ENCODE measurements around the gene NEMP2. TPM values are rescaled to one million over a fixed set of nuclear protein-coding genes. Genes with fewer than 3 reads are reported as not detected.

NEMP2 gene
- total and polyA plus RNA-seq, 4 donors: 0.85 to 11.2 (median 2.6) TPM

GRCh38 chr2:190507135-190507534, 27.4 kb downstream of the NEMP2 start:
- TF ChIP-seq CTCF (IDR thresholded peaks at IDR 0.05; ENCODE audit: control extremely low read depth, extremely low read depth): no peak
- WGBS, 2 donors: 62 to 70% methylated on average over 4 of the region's 4 CpGs
- no peak overlapping the region for H3K27ac ChIP-seq (ENCODE audit: low read depth in 1 of 2, low read length in 1 of 2)
- no peak overlapping the region for H3K4me3 ChIP-seq
- no peak for DNase-seq
- no peaks in the 10 kb centered on the region for H3K27me3 ChIP-seq (ENCODE audit: control insufficient read depth in 3 of 3, insufficient read depth in 3 of 3, low read length in 2 of 3)
- peaks cover 4 to 19% (median 11%) of the 10 kb centered on the region in 4 donors for H3K36me3 ChIP-seq (ENCODE audit: control insufficient read depth in 4 of 4, insufficient read depth in 4 of 4, low read length in 4 of 4)
- no peak for ATAC-seq (ENCODE audit: insufficient read depth, low FRiP score)
- no peak overlapping the region for H3K9ac ChIP-seq (ENCODE audit: insufficient read depth in 1 of 2, low read length in 2 of 2)
- H3K9me3 ChIP-seq (ENCODE audit: control insufficient read depth in 4 of 4, insufficient read depth in 3 of 4, low read length in 3 of 4): no peaks in the 10 kb centered on the region
- H3K4me1 ChIP-seq (ENCODE audit: control insufficient read depth in 5 of 5, insufficient read depth in 5 of 5, low read length in 5 of 5): peaks cover 0 to 1% (median 0%) of the 10 kb centered on the region in 5 donors

GRCh38 chr2:190506666-190507065, 27.9 kb downstream of the NEMP2 start:
- H3K4me3 ChIP-seq: no peak overlapping the region

GRCh38 chr2:190505696-190506095, 28.8 kb downstream of the NEMP2 start:
- DNase-seq: no peak
- Histone ChIP-seq H3K27ac (ENCODE audit: low read depth in 1 of 2, low read length in 1 of 2) (no peak overlapping the region), H3K9ac (ENCODE audit: insufficient read depth in 1 of 2, low read length in 2 of 2) (no peak overlapping the region), H3K36me3 (ENCODE audit: control insufficient read depth in 4 of 4, insufficient read depth in 4 of 4, low read length in 4 of 4) (peaks cover 4 to 19% (median 13%) of the 10 kb centered on the region in 4 donors), H3K9me3 (ENCODE audit: control insufficient read depth in 4 of 4, insufficient read depth in 3 of 4, low read length in 3 of 4) (no peaks in the 10 kb centered on the region), H3K4me3 (no peak overlapping the region), H3K4me1 (ENCODE audit: control insufficient read depth in 5 of 5, insufficient read depth in 5 of 5, low read length in 5 of 5) (peaks cover 0 to 1% (median 0%) of the 10 kb centered on the region in 5 donors), H3K27me3 (ENCODE audit: control insufficient read depth in 3 of 3, insufficient read depth in 3 of 3, low read length in 2 of 3) (no peaks in the 10 kb centered on the region)
- no peak for ATAC-seq (ENCODE audit: insufficient read depth, low FRiP score)
- WGBS, 2 donors: 94 to 100% methylated on average over 1 of the region's 1 CpG
- no peak for TF ChIP-seq CTCF (IDR thresholded peaks at IDR 0.05; ENCODE audit: control extremely low read depth, extremely low read depth)

More at GRCh38 chr2:190506666-190507065, 27.9 kb downstream of the NEMP2 start:
- TF ChIP-seq CTCF (IDR thresholded peaks at IDR 0.05; ENCODE audit: control extremely low read depth, extremely low read depth): no peak
- Histone ChIP-seq H3K9me3 (ENCODE audit: control insufficient read depth in 4 of 4, insufficient read depth in 3 of 4, low read length in 3 of 4) (no peaks in the 10 kb centered on the region), H3K27me3 (ENCODE audit: control insufficient read depth in 3 of 3, insufficient read depth in 3 of 3, low read length in 2 of 3) (no peaks in the 10 kb centered on the region), H3K9ac (ENCODE audit: insufficient read depth in 1 of 2, low read length in 2 of 2) (no peak overlapping the region), H3K4me1 (ENCODE audit: control insufficient read depth in 5 of 5, insufficient read depth in 5 of 5, low read length in 5 of 5) (peaks cover 0 to 1% (median 0%) of the 10 kb centered on the region in 5 donors), H3K36me3 (ENCODE audit: control insufficient read depth in 4 of 4, insufficient read depth in 4 of 4, low read length in 4 of 4) (peaks cover 4 to 19% (median 11%) of the 10 kb centered on the region in 4 donors), H3K27ac (ENCODE audit: low read depth in 1 of 2, low read length in 1 of 2) (no peak overlapping the region)
- DNase-seq (no peak), ATAC-seq (ENCODE audit: insufficient read depth, low FRiP score) (no peak)
- 54 to 58% methylated on average over 2 of the region's 2 CpGs for WGBS, 2 donors

GRCh38 chr2:190504912-190505311, 29.6 kb downstream of the NEMP2 start:
- 96 to 98% methylated on average over 3 of the region's 3 CpGs for WGBS, 2 donors
- Histone ChIP-seq H3K27ac (ENCODE audit: low read depth in 1 of 2, low read length in 1 of 2) (no peak overlapping the region), H3K9me3 (ENCODE audit: control insufficient read depth in 4 of 4, insufficient read depth in 3 of 4, low read length in 3 of 4) (no peaks in the 10 kb centered on the region), H3K9ac (ENCODE audit: insufficient read depth in 1 of 2, low read length in 2 of 2) (no peak overlapping the region), H3K27me3 (ENCODE audit: control insufficient read depth in 3 of 3, insufficient read depth in 3 of 3, low read length in 2 of 3) (no peaks in the 10 kb centered on the region), H3K4me1 (ENCODE audit: control insufficient read depth in 5 of 5, insufficient read depth in 5 of 5, low read length in 5 of 5) (peaks cover 0 to 4% (median 0%) of the 10 kb centered on the region in 5 donors), H3K4me3 (no peak overlapping the region), H3K36me3 (ENCODE audit: control insufficient read depth in 4 of 4, insufficient read depth in 4 of 4, low read length in 4 of 4) (peaks cover 4 to 17% (median 13%) of the 10 kb centered on the region in 4 donors)
- DNase-seq (no peak), ATAC-seq (ENCODE audit: insufficient read depth, low FRiP score) (no peak)
- no peak for TF ChIP-seq CTCF (IDR thresholded peaks at IDR 0.05; ENCODE audit: control extremely low read depth, extremely low read depth)
